ENCODE measurements around the gene ZBTB7A.
A peak's percentile ranks its signal among the peaks of the same experiment; 100 is the strongest.

The ZBTB7A gene

DNA sequence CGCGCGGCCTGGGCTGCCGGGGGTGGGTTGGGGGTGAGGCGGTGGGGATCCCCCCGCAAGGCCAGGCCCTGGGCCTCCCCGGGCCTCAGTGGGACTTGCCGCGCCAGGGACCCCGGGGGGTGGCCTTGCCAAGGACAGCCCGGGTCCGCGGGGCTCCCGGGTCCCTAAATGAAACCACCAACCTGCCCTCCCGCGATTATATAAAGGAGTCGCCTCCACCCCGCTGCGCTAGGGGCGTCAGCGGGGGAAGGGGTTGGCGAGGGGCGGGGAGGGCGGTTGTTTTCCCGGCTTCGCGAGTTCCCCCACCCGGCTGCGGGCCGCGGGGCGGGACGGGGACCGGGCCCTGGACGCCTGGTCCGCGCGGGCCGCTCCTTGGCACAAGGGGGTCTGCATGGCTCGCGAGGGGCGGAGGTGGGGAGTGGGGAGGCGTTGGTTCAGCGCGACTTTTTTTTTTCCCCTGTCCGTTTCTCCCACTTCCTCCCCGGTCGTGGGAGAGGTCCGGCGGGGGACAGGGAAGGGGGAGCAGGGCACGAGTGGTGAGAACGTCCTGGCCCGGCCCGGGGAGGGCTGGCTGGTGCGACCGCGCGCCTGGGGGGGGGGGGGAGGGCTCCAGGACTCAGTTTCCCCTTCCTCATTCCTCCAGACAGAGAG lies 822 bp upstream of the ZBTB7A start:
- CTCF ChIA-PET: no interaction called here
- POLR2A ChIA-PET: no interaction called here
- TF ChIP-seq FOXA1 (IDR thresholded peaks at IDR 0.05) (no peak), LEF1 (IDR thresholded peaks at IDR 0.05; ENCODE audit: borderline replicate concordance) (no peak), FOXK2 (IDR thresholded peaks at IDR 0.05) (no peak), HDGF (IDR thresholded peaks at IDR 0.05; ENCODE audit: borderline replicate concordance) (no peak), CTBP1 (IDR thresholded peaks at IDR 0.05; ENCODE audit: borderline replicate concordance) (no peak), SUZ12 (IDR thresholded peaks at IDR 0.05) (no peak), NFRKB (IDR thresholded peaks at IDR 0.05) (no peak), FOXM1 (IDR thresholded peaks at IDR 0.05; ENCODE audit: borderline replicate concordance) (no peak), SP1 (IDR thresholded peaks at IDR 0.05) (no peak), ARNT (IDR thresholded peaks at IDR 0.05) (no peak), TARDBP (IDR thresholded peaks at IDR 0.05) (no peak), ZNF384 (IDR thresholded peaks at IDR 0.05) (no peak), ELF4 (IDR thresholded peaks at IDR 0.05) (no peak), BHLHE40 (IDR thresholded peaks at IDR 0.05; ENCODE audit: borderline replicate concordance) (no peak)
- TF ChIP-seq, protein P1, sequence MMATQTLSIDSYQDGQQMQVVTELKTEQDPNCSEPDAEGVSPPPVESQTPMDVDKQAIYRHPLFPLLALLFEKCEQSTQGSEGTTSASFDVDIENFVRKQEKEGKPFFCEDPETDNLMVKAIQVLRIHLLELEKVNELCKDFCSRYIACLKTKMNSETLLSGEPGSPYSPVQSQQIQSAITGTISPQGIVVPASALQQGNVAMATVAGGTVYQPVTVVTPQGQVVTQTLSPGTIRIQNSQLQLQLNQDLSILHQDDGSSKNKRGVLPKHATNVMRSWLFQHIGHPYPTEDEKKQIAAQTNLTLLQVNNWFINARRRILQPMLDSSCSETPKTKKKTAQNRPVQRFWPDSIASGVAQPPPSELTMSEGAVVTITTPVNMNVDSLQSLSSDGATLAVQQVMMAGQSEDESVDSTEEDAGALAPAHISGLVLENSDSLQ (IDR thresholded peaks at IDR 0.05): no peak
- no peak for DNase-seq (ENCODE audit: extremely low spot score)

DNA sequence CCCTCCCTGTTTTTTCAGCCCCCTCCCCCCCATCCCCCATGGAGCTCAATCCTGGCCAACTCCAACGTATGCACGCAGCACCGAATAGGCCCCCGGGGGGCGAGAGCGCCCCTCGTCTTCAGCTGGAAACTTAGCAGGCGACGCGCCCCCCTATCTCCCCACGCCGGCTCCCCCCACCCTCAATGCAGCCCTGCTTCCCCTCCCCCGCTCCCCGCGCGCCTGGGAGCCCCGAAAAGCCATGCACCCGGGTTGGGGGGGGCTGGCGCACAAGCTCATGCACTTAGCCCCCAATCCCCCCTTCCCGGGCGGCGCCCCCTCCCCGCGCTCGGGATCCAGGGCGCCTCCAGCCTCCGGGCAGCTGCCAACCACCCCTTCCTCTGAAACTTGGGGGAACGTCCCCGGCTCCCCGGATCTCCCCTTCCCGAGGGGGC lies 508 bp downstream of the ZBTB7A start:
- ChIA-PET CTCF (no interaction called here), POLR2A (interaction anchor here (0.5 to 1.0 kb wide), 11 partner anchors 9 to 304 kb away, joined by 3 to 5 read pairs (median 4); partner anchors contain the start of genes EEF2, MRPL54 and PIAS4)
- no peak for DNase-seq (ENCODE audit: extremely low spot score)
- TF ChIP-seq NFRKB (IDR thresholded peaks at IDR 0.05) (no peak), ZNF384 (IDR thresholded peaks at IDR 0.05) (no peak), FOXA1 (IDR thresholded peaks at IDR 0.05) (no peak), BHLHE40 (IDR thresholded peaks at IDR 0.05; ENCODE audit: borderline replicate concordance) (no peak), HDGF (IDR thresholded peaks at IDR 0.05; ENCODE audit: borderline replicate concordance) (no peak), FOXM1 (IDR thresholded peaks at IDR 0.05; ENCODE audit: borderline replicate concordance) (no peak), L3MBTL2 (conservative IDR thresholded peaks at IDR 0.05) (no peak), SP1 (IDR thresholded peaks at IDR 0.05) (no peak), ELF4 (IDR thresholded peaks at IDR 0.05) (no peak), ARNT (IDR thresholded peaks at IDR 0.05) (no peak), CTBP1 (IDR thresholded peaks at IDR 0.05; ENCODE audit: borderline replicate concordance) (no peak)
- TF ChIP-seq, protein P1 (IDR thresholded peaks at IDR 0.05): no peak

DNA sequence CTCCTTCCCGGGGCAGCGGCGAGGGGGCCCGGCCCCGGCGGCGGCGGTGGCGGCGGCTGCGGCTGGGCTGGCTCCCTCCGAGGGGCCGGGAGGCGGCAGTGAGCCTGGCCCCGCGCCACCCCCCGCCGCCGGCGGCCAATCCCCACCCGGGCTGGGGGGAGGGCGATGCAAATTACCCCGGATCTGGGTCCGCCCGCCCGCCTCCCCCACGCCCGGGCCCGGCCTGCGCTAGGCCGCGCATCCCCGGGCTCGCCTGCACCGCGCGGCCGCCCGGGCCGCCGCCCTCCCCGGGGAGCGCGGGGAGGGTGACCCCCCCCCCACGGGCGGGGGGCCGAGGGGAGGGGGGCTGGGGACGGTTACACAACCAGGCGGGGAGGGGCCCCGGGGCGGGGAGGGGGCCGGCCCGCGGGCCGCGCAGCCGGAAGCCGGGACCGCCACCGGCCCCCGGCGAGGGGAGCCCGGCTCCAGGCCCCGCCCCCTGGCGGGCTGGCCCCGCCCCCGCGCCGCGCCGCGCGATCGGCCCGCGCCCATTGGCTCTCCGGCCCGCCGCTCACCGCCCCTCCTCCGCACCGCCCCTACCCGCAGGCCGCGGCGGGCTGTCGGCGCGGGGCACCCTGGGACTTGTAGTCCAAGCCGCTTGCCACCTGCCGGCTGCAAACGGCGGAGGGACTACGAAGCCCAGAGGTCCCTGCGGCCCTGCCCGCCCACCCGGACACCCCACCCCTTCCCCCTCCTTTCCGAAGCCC lies 1.1 kb downstream of the ZBTB7A start:
- TF ChIP-seq, protein P1 (IDR thresholded peaks at IDR 0.05): peak; percentile 95
- no peak for TF ChIP-seq TARDBP (IDR thresholded peaks at IDR 0.05)
- POLR2A ChIA-PET: interaction anchor here (0.5 to 1.0 kb wide), 11 partner anchors 8 to 303 kb away, joined by 3 to 5 read pairs (median 4); partner anchors contain the start of genes EEF2, MRPL54 and PIAS4

DNA sequence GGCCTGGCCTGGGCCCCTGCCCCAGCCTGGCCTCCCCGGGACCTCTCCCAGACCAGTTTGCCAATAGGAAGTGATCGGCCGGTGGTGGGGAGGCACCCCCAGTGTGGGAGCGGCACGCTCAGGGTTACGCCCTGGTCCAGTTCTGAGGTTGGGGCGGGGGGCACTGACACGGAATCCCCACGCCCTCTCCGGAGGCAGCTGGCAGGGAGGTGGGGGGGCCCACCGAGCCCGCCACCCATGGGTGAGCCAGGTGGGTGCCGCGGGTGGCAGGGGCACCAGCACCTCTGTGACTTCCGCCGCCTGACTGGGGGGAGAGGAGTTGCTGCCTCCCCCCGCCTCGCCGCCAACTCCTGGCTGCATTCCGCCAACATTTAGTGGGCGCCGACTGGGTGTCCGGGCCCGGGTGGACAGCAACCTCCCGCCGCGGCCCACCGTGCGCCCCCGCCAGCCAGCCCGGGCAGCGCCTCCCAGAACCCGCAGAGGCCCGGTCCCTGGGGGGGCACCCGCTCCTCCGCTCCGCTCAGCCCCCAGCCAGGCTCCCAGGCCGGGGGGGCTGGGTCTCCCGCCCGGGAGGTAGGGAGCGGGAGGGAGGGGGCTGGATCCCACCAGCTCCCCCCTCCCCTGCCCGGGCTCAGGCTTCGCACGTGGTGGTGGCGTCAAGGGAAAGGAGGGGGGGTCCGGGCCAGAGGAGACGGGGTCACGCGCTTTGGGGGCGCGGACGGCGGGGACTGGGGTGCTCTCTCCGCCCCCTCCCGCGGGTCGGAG lies 2.0 kb downstream of the ZBTB7A start:
- ChIA-PET POLR2A (no interaction called here), CTCF (no interaction called here)
- DNase-seq (ENCODE audit: extremely low spot score): no peak
- TF ChIP-seq TARDBP (IDR thresholded peaks at IDR 0.05) (no peak), FOXM1 (IDR thresholded peaks at IDR 0.05; ENCODE audit: borderline replicate concordance) (peak; percentile 52; the same call in 1 of the 2 replicates), L3MBTL2 (conservative IDR thresholded peaks at IDR 0.05) (peak; percentile 72)

More for the DNA sequence above, 1.1 kb downstream of the ZBTB7A start:
- peak; percentile 99 for DNase-seq (ENCODE audit: extremely low spot score)
- CTCF ChIA-PET: no interaction called here

DNA sequence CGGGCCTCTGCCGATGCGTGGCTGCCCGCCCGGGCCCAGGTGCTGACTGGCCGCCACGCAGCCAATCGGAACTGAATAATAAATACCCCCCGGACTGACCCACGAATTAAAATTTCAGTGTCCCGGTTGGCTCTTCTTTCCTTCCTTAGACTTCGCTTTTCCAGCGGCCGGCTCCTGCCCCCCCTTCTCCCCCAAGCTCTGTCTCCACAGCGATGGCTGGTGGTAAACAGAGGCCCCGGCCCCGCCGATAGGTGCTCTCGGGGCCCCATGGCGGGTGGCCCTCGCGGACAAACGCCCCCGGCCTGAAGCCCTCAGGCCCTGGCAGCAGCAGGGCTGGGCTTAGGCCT lies 2.6 kb downstream of the ZBTB7A start:
- no peak for DNase-seq (ENCODE audit: extremely low spot score)
- ChIA-PET CTCF (interaction anchor here (0.8 kb wide), 1 partner anchor 169 kb away, joined by 3 read pairs; no protein-coding TSS in a partner anchor), POLR2A (interaction anchor here (1.0 kb wide), 1 partner anchor 79 kb away, joined by 4 read pairs; the partner anchor contains the start of gene EEF2)
- TF ChIP-seq HDGF (IDR thresholded peaks at IDR 0.05; ENCODE audit: borderline replicate concordance) (no peak), L3MBTL2 (conservative IDR thresholded peaks at IDR 0.05) (no peak), ELF4 (IDR thresholded peaks at IDR 0.05) (no peak), TARDBP (IDR thresholded peaks at IDR 0.05) (no peak), FOXK2 (IDR thresholded peaks at IDR 0.05) (no peak)

Measured in HEK293T (cell line).